ENCODE data around the gene DPM1.
"Not testable (repeated sequence)": the region's sequence is repeated elsewhere in the genome, so short reads cannot be mapped to it uniquely, and the experiment has no call there.

Gene DPM1

GRCh38 chr20:50978533-50978932, 20.2 kb upstream of the DPM1 start:
- not testable (repeated sequence) for DNase-seq

GRCh38 chr20:50977066-50978021, 19.0 kb upstream of the DPM1 start:
- no peak for DNase-seq

DNA sequence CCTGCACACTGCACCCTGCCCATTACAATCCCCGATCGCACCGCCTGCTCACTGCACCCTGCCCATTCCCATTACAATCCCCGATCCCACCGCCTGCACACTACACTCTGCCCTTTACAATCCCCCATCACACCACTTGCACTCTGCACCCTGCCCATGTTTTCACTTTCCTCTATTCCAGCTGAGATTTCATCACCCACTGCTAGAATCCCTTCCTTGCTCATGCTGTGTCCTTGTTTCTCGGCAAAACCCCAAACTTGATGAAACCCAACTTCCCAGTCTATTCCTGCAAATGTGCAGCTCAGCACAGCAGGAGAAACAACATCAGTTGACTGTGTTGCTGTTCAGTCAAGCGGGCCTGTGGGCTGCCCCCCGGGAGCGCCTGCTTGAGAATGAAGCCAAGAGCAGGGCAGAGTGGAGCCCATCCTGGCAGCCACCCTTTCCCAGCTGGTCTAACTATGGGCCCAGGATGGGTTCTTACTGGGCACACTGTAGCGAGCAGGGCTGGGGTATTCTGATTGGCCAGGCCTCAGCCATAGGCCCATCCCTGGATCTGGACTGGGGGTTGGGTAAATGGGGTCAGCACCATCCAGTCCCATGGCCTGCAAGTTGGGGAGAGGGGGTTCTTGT, 17.5 kb upstream of the DPM1 start:
- no peak for DNase-seq

GRCh38 chr20:50969912-50970311, 11.6 kb upstream of the DPM1 start:
- DNase-seq: no peak

DNA sequence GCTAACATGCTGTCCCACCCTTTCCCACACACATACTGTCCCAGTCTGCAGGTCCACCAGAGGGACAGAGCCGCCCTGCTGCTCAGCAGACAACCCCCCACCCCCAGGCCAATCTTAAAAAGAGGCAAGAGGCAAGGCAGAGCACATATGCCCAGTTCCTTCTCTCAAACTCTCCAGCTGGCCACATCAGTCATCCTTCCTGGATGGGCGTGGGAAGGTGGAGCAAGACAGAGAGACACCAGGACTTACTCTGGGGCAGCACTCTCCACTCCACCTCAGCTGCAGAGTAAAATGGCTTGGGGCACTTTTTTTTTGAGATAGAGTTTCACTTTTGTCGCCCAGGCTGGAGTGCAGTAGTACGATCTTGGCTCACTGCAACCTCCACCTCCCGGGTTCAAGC, 11.1 kb upstream of the DPM1 start:
- no peak for DNase-seq

GRCh38 chr20:50968289-50968688, 10.0 kb upstream of the DPM1 start:
- no peak for DNase-seq

DNA sequence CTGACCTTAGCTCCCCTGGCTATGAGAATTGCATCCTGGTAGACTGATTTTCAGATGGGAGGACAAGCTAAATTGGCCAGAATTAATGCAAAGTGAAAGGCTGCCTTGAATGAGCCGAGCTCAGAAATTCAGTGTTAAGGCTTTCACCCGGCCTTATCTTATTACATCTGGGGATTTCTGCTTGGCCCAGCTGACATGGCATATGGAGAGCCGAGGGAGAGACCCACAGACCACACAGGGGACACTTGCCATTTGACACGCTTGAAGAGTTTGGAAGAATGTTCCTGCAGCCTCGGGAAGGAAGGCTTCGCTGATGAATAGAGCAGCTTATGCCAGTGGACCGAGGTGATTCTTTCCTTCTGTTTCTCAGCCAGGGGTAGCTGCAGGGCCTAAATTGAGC, 9.3 kb upstream of the DPM1 start:
- no peak for DNase-seq

DNA sequence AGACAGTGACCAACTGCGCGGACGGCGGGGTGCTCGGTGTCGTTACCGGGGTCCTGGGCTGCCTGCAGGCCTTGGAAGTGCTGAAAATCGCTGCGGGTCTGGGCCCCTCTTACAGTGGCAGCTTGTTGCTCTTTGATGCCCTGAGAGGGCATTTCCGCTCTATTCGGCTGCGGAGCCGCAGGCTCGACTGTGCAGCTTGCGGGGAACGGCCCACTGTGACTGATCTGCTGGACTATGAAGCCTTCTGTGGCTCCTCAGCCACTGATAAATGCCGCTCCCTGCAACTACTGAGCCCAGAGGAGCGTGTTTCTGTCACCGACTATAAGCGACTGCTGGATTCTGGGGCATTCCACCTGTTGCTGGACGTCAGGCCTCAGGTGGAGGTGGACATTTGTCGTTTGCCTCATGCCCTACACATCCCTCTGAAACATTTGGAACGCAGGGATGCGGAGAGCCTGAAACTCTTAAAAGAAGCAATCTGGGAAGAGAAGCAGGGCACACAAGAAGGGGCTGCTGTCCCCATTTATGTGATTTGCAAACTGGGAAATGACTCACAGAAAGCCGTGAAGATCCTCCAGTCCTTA, 1.3 kb upstream of the DPM1 start:
- no peak for DNase-seq

DNA sequence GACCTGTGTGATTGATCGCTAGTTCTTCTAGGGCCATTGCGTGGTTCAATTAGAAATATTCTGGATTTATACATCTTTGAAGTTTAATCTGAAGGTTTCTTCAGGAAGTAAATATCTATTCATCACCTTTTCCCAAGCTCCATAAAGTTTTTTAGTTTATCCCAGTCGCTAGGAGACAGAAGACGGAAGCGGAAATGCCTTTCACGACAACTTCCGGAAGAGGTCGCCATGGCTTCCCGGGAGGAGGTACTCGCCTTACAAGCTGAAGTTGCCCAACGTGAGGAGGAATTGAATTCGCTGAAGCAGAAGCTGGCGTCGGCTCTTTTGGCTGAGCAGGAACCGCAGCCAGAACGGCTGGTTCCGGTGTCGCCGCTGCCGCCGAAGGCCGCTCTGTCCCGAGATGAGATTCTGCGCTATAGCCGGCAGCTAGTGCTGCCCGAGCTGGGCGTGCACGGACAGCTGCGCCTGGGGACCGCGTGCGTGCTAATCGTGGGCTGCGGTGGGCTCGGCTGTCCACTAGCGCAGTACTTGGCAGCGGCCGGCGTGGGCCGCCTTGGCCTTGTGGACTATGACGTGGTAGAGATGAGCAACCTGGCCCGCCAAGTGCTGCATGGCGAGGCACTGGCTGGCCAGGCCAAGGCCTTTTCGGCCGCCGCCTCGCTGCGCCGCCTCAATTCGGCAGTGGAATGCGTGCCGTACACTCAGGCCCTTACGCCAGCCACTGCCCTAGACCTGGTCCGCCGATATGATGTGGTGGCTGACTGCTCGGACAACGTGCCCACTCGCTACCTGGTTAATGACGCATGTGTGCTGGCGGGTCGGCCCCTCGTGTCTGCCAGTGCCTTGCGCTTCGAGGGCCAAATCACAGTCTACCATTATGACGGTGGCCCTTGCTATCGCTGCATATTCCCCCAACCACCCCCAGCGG, 547 bp upstream of the DPM1 start, which contains the start of gene MOCS3:
MOCS3 (plus strand) TSS at position 204 of the 928 bp plus-strand sequence; CDS start at position 229, 25 bp downstream.
- peak; percentile 94 for DNase-seq

GRCh38 chr20:50957276-50957675, 1.1 kb downstream of the DPM1 start:
- DNase-seq: no peak

DNA sequence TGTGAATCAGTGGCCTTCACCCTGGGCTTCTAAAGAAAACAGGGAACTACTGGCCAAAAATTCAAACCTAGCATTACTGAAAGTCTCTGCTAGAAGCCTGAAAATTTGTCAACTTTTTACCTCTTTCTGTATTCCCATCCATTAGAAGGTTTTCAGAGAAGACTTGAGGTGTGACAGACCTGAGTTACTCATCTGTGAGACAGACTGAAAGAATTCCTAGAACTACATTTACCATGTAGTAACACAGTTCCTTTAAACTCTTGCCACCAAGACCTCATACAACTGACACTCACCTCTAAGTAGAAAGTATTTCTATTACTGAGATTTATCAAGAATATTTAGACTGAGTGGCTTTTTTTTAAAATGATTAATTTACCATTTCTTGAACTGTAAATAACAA, 4.5 kb downstream of the DPM1 start:
- no peak for DNase-seq

DNA sequence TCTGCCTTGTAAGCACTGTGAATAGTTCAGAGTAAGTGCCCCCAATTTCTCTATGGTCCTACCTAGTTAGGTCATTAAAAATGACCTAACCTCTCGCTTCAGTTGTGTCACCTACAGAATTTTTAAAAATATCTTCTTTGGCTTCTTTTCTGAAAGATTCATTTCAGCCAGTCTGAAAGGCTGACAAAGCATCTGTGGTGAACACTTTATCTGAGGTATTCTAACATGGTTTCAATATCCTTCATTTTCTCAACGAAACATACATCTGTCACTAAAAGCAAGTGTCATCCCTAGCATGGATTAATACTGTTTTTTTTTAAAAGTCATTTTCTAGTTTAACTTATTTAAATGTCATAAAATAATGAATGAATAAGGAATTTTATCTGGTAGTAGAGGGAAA, 5.1 kb downstream of the DPM1 start:
- DNase-seq: no peak

DNA sequence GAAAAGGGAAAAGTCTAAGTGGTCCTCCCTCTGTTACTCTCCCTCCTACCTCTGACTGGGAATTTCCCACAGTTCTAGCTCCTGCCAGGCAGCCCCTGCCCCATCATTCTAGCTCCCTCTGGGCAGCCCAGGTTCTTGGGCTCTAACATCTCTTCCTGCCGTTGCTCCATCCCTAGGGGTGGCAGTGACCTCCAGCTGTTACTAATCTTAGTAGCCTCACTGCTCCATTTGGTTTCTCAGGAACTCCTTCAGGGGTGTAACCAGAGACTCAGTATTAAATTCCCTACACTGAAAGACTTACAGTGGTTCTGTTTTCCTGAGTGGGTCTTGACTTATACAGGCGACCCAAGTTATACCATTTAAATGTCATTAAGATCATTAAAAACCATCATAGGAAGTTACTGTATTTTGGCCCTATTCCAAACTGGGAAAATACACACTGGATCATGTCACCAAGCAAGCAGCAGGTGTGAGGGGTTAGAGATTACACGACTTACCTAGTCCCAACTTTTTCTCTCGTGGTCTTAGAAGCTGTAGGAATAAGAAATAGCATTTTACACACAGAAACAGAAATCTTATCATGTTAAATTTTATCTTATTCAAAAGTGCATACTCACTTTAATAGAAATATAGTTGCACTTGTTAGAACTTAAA, 10.1 kb downstream of the DPM1 start:
- DNase-seq: no peak

- no peak for DNase-seq
These were observed 15.3 kb downstream of the DPM1 start for GRCh38 chr20:50943069-50943468.

DNA sequence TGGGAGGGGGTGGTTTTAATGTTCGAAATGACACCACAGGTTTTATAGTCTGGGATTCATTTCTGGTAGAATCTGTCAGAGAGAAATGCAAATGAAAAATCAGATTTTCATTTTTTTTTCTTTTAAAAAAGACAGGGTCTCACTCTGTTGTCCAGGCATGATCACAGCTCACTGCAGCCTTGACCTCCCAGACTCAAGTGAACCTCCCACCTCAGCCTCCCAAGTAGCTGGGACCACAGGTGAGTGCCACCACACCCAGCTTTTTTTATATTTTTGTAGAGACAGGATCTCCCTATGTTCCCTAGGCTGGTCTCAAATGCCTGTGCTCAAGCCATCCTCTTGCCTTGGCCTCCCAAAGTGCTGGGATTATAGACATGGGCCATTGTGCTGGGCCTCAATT, 24.7 kb downstream of the DPM1 start:
- DNase-seq: no peak

DNA sequence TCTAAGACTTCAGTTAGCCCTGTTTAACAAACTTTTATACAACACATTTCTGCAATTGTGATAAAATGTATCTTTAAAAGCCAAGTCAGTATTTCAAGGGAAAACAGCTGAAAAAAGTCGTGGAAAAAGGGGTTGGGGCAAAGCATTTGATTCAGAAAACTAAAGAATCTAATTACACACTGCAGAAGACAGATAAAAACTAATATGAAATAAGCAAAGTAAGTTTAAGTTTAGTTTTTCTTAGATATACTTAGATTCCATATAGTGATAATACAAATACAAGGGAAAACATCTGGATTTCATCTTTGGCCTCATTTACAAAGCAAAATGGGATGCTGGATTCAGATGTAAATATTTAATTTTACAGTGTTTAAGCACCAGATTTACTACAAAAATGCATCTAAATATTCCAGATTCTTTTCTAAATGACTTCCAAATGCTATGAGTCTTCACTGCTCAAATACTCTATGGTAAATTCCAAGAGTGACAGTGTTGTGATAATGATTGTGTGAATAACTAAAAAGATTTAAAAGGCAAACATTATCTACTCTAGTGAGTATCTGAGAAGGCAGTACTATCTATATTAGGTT, 25.5 kb downstream of the DPM1 start:
- DNase-seq: no peak

DNA sequence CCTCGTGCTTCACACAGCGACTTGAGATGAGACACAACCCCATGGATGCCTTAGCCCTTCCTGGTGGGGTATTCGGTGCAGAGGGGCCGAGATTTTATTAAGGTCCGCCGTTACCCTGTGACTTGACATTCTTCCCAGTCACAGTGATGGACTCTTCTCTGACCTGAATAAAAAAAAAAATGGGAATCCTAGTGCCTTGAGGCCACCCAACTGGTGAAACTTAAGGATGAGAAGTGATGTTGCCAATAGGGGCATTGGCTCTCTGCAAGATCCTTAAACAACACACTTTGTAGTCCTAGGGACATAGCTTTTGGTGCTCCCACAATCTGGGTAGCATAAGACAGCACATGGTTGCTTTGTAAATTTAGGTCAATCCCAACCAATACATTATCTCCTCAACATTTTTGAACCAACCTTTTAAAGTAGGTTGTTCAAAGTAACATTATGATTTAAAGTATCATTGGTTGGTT, 26.3 kb downstream of the DPM1 start:
- no peak for DNase-seq

DNA sequence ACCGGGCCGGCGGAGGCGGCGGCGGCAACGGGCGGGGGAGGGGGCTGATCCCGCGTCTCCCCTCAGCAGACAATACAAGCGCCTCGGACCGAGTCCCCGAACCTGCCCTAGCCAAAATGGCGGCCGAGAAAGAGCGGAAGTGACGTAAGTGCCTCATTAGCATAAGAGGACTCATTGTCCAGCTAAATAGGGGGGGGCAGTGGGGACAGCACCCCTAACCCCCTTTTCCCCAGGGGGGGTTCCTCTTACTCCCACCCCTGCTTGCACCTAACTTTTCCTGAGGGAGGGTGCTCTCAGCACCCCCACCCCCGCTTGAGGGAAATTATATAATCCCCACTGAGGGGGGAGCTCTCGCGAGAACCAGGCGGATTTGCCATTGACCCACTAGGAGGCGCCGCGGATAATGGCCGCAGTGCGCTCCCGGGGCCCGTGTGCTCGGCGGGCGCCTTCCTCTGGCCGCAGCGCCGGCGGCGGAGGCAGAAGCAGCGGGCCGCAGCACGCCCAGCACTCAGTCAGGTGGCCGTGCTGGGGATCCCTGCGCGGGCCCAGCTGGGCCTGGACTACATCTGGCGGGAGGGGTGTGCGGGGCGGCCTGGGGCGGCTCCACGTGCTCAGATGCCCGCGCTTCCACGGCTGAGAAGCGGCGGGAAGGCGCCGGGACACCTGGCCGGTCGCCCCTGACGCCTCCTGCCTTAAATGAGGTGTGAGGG, 26.9 kb downstream of the DPM1 start, which contains the start of gene ADNP:
ADNP (minus strand) TSS at position 132 of the 710 bp plus-strand sequence. CDS start 27,441 bp downstream, outside the sequence.
- peak; percentile 95 for DNase-seq

DNA sequence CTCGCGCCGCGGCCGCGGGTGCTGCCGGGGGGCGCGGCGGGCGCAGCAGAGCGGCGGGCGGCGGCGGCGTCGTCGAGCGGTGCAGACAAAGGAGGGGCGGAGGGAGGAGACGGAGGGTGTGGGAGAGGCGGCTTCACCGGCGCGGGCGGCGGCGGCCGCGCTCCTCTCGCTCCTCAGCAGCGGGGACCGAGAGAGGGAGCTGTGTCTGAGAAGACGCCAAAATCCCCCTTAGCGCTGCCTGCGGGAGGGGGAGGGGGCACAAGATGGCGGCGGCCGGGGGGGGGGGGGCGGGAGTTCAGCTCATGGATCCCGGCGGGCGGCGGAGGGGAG, 27.4 kb downstream of the DPM1 start:
- DNase-seq: no peak

DNA sequence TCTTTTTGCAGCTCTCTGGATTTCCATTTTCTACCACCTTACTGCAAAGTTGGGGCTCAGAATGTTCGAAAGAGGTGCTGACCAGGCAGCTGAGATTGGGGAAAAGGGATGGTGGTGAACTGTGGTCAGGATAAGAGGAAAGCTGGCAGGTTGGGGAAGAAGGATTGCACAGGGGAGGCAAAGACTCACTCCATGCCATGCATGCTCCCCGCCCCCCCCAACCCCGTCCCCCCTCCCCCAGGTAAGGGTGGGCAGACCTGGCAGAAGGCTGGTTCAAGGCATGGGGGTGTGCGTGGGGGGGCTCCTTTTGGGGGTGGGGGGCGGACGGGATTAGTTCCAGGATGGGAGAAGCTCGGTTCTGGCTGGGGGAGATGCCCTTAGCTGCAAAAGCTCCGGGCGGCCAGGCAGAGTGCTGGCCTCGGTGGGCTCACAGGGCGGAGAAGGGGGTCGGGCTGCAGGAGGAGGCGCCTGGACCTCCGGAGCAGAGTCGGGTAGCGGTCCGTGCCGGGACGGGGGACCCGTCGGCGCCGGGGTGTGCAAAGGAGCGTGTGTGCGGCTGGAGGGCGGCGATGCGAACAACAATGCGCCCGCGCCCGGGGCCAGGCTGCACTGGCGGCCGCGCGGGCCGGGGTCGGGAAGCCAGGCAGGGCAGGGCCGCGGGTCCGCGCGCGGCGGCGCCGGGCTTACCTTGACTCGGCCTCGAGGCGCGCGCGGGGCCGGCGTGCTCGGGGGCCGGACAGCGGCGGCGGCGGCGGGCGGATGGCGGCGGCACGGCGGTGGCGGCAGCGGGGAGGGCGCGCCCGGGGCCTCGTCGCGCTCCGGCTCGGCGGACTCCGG, 28.0 kb downstream of the DPM1 start:
- no peak for DNase-seq

Measured in NCI-H2107 (cell line).